Amygdala (tissue), 56 donors: ENCODE measurements around the gene MAP3K6.

Source experiments
- DNase-seq, 56 donors: peaks; one replicate each; lab custom pipeline; 2025; lab: John Stamatoyannopoulos, UW

MAP3K6 gene

DNA sequence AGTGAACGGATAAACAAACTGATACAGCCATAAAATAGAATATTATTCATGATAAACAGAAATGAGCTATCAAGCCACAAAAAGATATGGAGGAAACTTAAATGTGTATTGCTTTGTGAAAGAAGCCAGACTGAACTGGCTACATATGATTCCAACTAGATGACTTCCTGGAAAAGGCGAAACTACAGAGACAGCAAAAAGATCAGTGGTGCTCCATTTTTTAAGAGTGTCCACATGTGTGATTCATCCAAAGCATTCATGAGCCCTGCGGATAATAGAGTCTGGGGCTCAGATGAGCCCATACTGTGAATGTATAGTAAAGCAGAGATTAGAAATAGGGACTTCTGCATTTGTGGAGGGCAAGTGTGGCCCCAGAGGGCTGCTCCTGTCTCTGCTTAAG lies 52.6 kb downstream of the MAP3K6 start:
- no peak for DNase-seq

DNA sequence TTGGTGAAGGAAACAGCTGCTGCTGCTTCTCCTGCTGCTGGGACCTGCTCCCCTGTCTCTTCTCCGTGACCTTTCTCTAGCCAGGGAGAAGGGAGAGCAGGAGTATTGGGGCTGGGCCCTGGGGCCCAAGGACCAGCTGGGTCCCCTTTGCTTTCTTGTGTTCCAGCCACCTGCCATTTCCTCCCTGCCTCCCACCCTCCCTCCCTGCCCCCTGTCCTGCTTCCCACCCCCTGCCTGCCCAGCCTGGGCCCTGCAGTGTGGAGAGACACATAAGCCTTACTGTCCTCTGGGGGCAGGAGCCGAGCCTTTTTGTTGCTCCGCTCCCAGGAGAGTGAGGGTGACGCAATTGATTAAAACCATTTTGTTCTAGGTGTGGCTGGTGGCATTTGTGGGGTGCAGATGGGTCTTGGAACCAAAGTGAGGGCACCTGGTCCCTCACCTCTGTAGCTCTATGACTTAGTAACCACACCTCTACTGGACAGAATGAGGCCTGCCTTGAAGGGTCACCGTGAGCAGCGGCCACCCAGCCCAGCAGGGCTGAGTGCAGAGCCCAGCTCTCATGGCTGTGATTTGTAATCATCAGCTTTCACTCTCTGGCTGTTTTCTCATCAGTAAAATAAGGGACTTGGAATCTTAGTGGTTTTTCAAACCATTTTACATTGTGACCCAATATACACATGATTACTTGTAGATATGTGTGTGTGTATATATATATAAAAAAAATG lies 58.7 kb downstream of the MAP3K6 start:
- no peak for DNase-seq

GRCh38 chr1:27306892-27307761 lies 59.6 kb downstream of the MAP3K6 start:
- no peak for DNase-seq

- DNase-seq = no peak
Observed at GRCh38 chr1:27306071-27306470, 60.7 kb downstream of the MAP3K6 start.
